Muscle of leg (tissue), 11 donors: ENCODE results near the gene FLACC1. TPM values are rescaled to one million over a fixed set of nuclear protein-coding genes. Genes with fewer than 3 reads are reported as not detected.
"Not testable (repeated sequence)": the region's sequence is repeated elsewhere in the genome, so short reads cannot be mapped to it uniquely, and the experiment has no call there.

Experiments used
- DNase-seq: peaks from one replicate; pipeline ENCODE4 v3.0.0; 2013
- H3K27ac ChIP-seq: one replicate; pipeline ENCODE4 v1.5.1; 2013; ENCODE audit warnings: mild to moderate bottlenecking, low read length, control low read depth
- H3K27me3 ChIP-seq: one replicate; pipeline ENCODE4 v1.6.1; 2013; ENCODE audit warnings: low read length; ENCODE audit not compliant: control insufficient read depth, insufficient read depth
- H3K36me3 ChIP-seq: one replicate; pipeline ENCODE4 v1.6.1; 2013; ENCODE audit warnings: low read length; ENCODE audit not compliant: control insufficient read depth, insufficient read depth
- H3K4me1 ChIP-seq: one replicate; pipeline ENCODE4 v1.6.1; 2013; ENCODE audit warnings: low read length; ENCODE audit not compliant: control insufficient read depth, insufficient read depth
- H3K4me3 ChIP-seq: one replicate; pipeline ENCODE4 v1.5.1; 2013; ENCODE audit warnings: low read length, control low read depth
- H3K9me3 ChIP-seq: replicated peaks from 2 replicates; pipeline ENCODE4 v1.6.1; 2013; ENCODE audit warnings: low read depth, low read length; ENCODE audit not compliant: control insufficient read depth
- WGBS: methylation state at CpG from one replicate; pipeline ENCODE4 v1.1.5; 2013; ENCODE audit warnings: missing lambda C conversion rate; ENCODE audit not compliant: insufficient coverage; 5-methylcytosine and 5-hydroxymethylcytosine counted together
- polyA plus RNA-seq, 8 donors: library from polyadenylated mRNA; unstranded; fragments of 120-200 nt; gene quantifications; one replicate each; pipeline versions ENCODE4 v1.2.1 to v1.2.3, GENCODE V29; 2013; ENCODE audit warnings: inconsistent platforms in 1 of 8, low replicate concordance in 1 of 8; ENCODE audit not compliant: insufficient read length in 8 of 8, insufficient read depth in 1 of 8
- total RNA-seq: library from RNA; stranded (reverse); fragments of 120-200 nt; gene quantifications from one replicate; pipeline ENCODE4 v1.2.4, GENCODE V29; 2013

The FLACC1 gene
- total and polyA plus RNA-seq, 9 donors, result 0.90 to 2.3 (median 1.5) TPM

DNA sequence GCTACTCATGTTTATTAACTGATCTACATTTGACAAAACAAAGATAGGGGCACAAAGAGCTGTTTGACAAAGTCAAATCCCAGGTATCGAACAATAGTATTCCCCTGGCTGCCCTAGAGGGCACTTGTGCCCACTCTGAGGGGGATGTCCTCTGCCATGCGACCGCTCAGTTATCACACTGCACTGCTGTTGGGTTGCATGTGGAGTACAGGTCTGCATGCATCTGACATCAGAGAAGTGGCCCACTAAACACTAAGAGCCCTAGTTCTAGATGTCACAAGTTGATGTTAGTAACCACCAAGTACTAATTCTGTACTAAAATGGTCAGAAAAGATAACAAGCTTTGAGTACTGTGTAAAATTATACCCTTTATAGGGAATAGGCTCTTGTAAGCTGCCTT lies 20.1 kb upstream of the FLACC1 start:
- H3K9me3 ChIP-seq, result no peaks in the 10 kb centered on the region
- no peak overlapping the region for H3K27ac ChIP-seq
- no peaks in the 10 kb centered on the region for H3K4me1 ChIP-seq
- WGBS, result 75% methylated on average over 2 of the region's 3 CpGs
- DNase-seq, result no peak
- H3K27me3 ChIP-seq, result no peaks in the 10 kb centered on the region
- H3K4me3 ChIP-seq, result no peak overlapping the region
- peaks cover 24% of the 10 kb centered on the region for H3K36me3 ChIP-seq

GRCh38 chr2:201369775-201370174 lies 12.6 kb upstream of the FLACC1 start:
- Histone ChIP-seq H3K4me3 (no peak overlapping the region), H3K36me3 (peaks cover 7% of the 10 kb centered on the region), H3K9me3 (peaks cover 8% of the 10 kb centered on the region), H3K4me1 (no peaks in the 10 kb centered on the region), H3K27me3 (no peaks in the 10 kb centered on the region), H3K27ac (no peak overlapping the region)
- DNase-seq, result no peak
- WGBS, result 83% methylated on average over 6 of the region's 11 CpGs

GRCh38 chr2:201369318-201369717 lies 12.2 kb upstream of the FLACC1 start:
- DNase-seq, H3K9me3 ChIP-seq, H3K4me3 ChIP-seq, H3K4me1 ChIP-seq, H3K36me3 ChIP-seq, H3K27ac ChIP-seq, H3K27me3 ChIP-seq: not testable (repeated sequence)
- WGBS, result 95% methylated on average over 8 of the region's 8 CpGs

DNA sequence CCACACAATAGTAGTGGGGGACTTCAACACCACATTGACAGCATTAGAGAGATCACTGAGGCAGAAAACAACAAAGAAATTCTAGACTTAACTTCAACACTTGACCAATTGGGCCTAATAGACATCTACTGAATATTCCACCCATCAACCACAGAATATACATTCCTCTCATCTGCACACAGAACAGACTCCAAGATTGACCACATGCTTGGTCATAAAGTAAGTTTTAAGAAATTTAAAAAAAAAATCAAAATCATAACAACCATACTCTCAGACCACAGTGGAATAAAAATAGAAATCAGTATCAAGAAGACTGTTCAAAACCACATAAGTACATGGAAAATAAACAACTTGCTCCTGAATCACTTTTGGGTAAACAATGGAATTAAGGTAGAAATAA lies 9.0 kb upstream of the FLACC1 start:
- DNase-seq, result no peak
- peaks cover 24% of the 10 kb centered on the region for H3K36me3 ChIP-seq

GRCh38 chr2:201363857-201364560 lies 6.9 kb upstream of the FLACC1 start:
- H3K4me3 ChIP-seq, result no peak overlapping the region
- no peaks in the 10 kb centered on the region for H3K4me1 ChIP-seq
- DNase-seq, result no peak
- H3K27me3 ChIP-seq, result no peaks in the 10 kb centered on the region
- peaks cover 16% of the 10 kb centered on the region for H3K9me3 ChIP-seq
- no peak overlapping the region for H3K27ac ChIP-seq
- WGBS, result no CpG with 5 or more reads among the region's 2 CpGs
- H3K36me3 ChIP-seq, result peaks cover 21% of the 10 kb centered on the region

More for the DNA sequence above, 9.0 kb upstream of the FLACC1 start:
- Histone ChIP-seq H3K9me3 (peaks cover 16% of the 10 kb centered on the region), H3K27ac (no peak overlapping the region), H3K4me3 (no peak overlapping the region), H3K27me3 (no peaks in the 10 kb centered on the region), H3K4me1 (no peaks in the 10 kb centered on the region)

DNA sequence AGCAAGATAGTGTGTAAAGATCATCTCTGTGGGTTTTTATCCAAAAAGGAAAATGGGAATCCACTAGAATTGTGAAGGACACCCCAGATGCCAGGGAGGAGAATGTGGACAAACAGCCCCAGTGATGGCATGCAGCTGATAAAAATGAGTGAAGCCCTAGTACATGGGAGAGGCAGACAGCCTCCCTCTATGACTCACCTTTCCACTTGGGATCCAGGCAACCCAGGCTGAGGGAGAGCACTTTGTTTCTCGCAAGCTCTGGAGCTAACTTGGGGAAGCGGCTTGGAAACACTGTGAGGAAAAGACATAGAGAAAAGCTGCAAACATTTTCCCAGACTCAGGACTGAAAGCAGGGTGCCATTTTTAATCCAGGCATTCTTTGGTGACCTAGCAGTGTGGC lies 5.3 kb upstream of the FLACC1 start:
- H3K4me1 ChIP-seq, result no peaks in the 10 kb centered on the region
- H3K9me3 ChIP-seq, result peaks cover 8% of the 10 kb centered on the region
- H3K27ac ChIP-seq, result no peak overlapping the region
- no peaks in the 10 kb centered on the region for H3K27me3 ChIP-seq
- peaks cover 21% of the 10 kb centered on the region for H3K36me3 ChIP-seq
- no peak overlapping the region for H3K4me3 ChIP-seq
- 100% methylated on average over 2 of the region's 2 CpGs for WGBS
- DNase-seq, result no peak

DNA sequence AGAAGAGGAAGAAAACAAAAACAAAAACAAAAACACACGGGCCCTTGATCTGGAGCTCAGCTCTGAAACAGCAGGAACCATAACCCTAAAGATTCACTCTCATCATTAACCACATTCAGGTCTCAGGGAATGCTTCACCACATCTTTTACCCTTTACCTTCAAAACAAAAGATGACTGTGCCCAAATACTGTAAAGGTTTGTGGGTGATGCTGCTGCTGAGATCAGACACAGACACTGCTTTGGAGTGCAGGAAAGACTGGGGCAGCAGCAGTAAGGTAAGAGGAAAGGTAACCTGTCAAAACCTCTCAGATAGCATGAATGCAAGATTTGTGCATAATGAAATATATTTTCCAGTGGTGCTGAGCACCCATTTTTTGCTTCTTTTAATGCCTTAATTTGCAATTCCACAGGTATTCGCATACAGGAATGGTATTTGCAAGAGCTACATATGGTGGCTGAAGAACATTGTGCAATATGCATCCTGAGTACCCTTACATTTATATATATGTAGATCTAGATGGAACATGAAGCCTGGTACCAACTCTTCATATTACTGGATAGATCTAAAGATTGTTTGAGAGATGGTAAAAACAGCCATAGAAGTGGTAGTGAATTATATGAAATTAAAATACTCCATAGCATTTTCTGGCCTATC lies 4.1 kb upstream of the FLACC1 start:
- H3K27ac ChIP-seq, result no peak overlapping the region
- peaks cover 8% of the 10 kb centered on the region for H3K9me3 ChIP-seq
- peaks cover 21% of the 10 kb centered on the region for H3K36me3 ChIP-seq
- DNase-seq, result no peak
- H3K4me3 ChIP-seq, result no peak overlapping the region
- no CpG with 5 or more reads among the region's 2 CpGs for WGBS
- no peaks in the 10 kb centered on the region for H3K27me3 ChIP-seq
- H3K4me1 ChIP-seq, result no peaks in the 10 kb centered on the region

- Histone ChIP-seq H3K4me3 (no peak overlapping the region), H3K36me3 (peaks cover 21% of the 10 kb centered on the region)
Measured at GRCh38 chr2:201360256-201360655, 3.1 kb upstream of the FLACC1 start.

DNA sequence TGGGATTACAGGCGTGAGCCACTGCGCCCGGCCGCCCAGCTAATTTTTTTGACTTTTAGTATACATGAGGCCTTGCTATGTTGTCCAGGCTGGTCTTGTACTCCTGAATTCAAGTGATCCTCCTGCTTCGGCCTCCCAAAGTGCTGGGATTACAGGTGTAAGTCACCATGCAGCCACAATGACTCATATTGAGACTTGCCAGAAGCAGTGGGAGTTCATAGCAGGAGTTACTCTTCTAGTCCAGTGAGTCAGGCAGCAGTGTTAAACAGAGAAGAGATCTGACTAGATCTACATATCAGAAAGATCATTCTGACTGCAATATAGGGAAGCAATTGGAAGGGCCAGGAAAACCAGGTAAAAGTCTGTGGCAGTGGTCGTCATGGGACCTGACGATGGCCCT lies 1.5 kb upstream of the FLACC1 start:
- no peak for DNase-seq
- H3K9me3 ChIP-seq, result peaks cover 4% of the 10 kb centered on the region

More at GRCh38 chr2:201360256-201360655, 3.1 kb upstream of the FLACC1 start:
- 86% methylated on average over 1 of the region's 4 CpGs for WGBS
- Histone ChIP-seq H3K4me1 (no peaks in the 10 kb centered on the region), H3K27ac (no peak overlapping the region), H3K27me3 (no peaks in the 10 kb centered on the region), H3K9me3 (peaks cover 8% of the 10 kb centered on the region)
- DNase-seq, result no peak

DNA sequence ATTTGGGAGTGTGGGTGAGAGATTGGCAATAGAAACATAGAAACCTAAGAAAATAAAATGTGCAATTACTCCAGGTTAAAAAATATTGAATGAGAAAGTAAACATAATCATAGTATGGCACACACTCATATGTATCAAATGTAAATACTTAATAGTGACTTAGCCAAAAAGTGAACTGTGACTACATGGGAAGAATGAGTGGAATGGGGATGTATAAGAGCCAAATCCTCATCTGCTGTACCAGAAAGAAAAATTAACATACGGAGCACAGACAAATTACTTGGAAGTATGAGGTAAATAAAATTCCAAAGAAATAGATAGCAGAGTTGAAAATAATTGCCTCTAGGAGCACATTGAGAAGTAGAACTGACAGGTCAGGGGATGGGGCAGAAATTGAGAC lies 4.0 kb downstream of the FLACC1 start:
- no CpG with 5 or more reads among the region's 1 CpG for WGBS
- Histone ChIP-seq H3K4me1 (no peaks in the 10 kb centered on the region), H3K27ac (peak overlapping the region; percentile 80), H3K27me3 (no peaks in the 10 kb centered on the region), H3K9me3 (no peaks in the 10 kb centered on the region), H3K36me3 (peaks cover 4% of the 10 kb centered on the region), H3K4me3 (no peak overlapping the region)
- peak; percentile 40 for DNase-seq

More for the DNA sequence above, 1.5 kb upstream of the FLACC1 start:
- Histone ChIP-seq H3K36me3 (peaks cover 16% of the 10 kb centered on the region), H3K4me1 (no peaks in the 10 kb centered on the region), H3K4me3 (no peak overlapping the region), H3K27me3 (no peaks in the 10 kb centered on the region), H3K27ac (no peak overlapping the region)
- WGBS, result 98% methylated on average over 2 of the region's 7 CpGs
